Smooth muscle cell (in vitro differentiated cells): ENCODE data around the gene SSB. TPM values are rescaled to one million over a fixed set of nuclear protein-coding genes. Genes with fewer than 3 reads are reported as not detected.

ENCODE experiments used
- DNase-seq: peaks from one replicate; lab custom pipeline; 2025; ENCODE audit not compliant: unreplicated experiment; lab: John Stamatoyannopoulos, UW
- H2AFZ ChIP-seq: fragments of 200-600 bp; sonication (generic); 2 replicates; pipeline ENCODE4 v1.6.0; 2016; ENCODE audit warnings: antibody characterized with exemption, low read depth, mild to moderate bottlenecking
- H3F3A ChIP-seq: fragments of 200-600 bp; sonication (generic); 2 replicates; pipeline ENCODE4 v1.6.0; 2017; ENCODE audit warnings: antibody characterized with exemption, low read depth
- H3K27ac ChIP-seq: fragments of 200-600 bp; sonication (generic); 2 replicates; pipeline ENCODE4 v1.5.1; 2016; ENCODE audit warnings: low read depth, mild to moderate bottlenecking
- H3K27me3 ChIP-seq: fragments of 200-600 bp; sonication (generic); 2 replicates; pipeline ENCODE4 v1.6.1; 2016; ENCODE audit warnings: low read depth, mild to moderate bottlenecking
- H3K36me3 ChIP-seq: fragments of 200-600 bp; sonication (generic); 2 replicates; pipeline ENCODE4 v1.5.1; 2016; ENCODE audit warnings: low read depth
- H3K4me1 ChIP-seq: fragments of 200-600 bp; sonication (generic); 2 replicates; pipeline ENCODE4 v1.5.1; 2016; ENCODE audit warnings: low read depth
- H3K4me2 ChIP-seq: fragments of 200-600 bp; sonication (generic); 2 replicates; pipeline ENCODE4 v1.6.0; 2016; ENCODE audit warnings: mild to moderate bottlenecking
- H3K4me3 ChIP-seq: fragments of 200-600 bp; sonication (generic); 2 replicates; pipeline ENCODE4 v1.5.1; 2016; ENCODE audit warnings: mild to moderate bottlenecking
- H3K79me2 ChIP-seq: fragments of 200-600 bp; sonication (generic); 2 replicates; pipeline ENCODE4 v1.6.0; 2016; ENCODE audit warnings: low read depth, mild to moderate bottlenecking
- H3K9ac ChIP-seq: fragments of 200-600 bp; sonication (generic); 2 replicates; pipeline ENCODE4 v1.6.0; 2016; ENCODE audit warnings: low read depth
- H3K9me3 ChIP-seq: fragments of 200-600 bp; sonication (generic); replicated peaks from 2 replicates; pipeline ENCODE4 v1.5.1; 2016; ENCODE audit warnings: low read depth
- H4K20me1 ChIP-seq: fragments of 200-600 bp; sonication (generic); 2 replicates; pipeline ENCODE4 v1.6.0; 2016; ENCODE audit warnings: low read depth
- CTCF ChIP-seq: fragments of 200-600 bp; sonication (generic); IDR thresholded peaks from 2 replicates; pipeline ENCODE4 v1.5.1; 2017; ENCODE audit warnings: borderline replicate concordance, mild to moderate bottlenecking, antibody characterized with exemption; ENCODE audit not compliant: insufficient read depth, poor library complexity, severe bottlenecking
- WGBS: methylation state at CpG from one replicate; pipeline ENCODE4 v1.1.7; 2016; ENCODE audit warnings: low lambda C conversion rate; 5-methylcytosine and 5-hydroxymethylcytosine counted together
- polyA plus RNA-seq: library from polyadenylated mRNA; unstranded; fragments of >200 nt; fragmentation: Nextera tagmentation; extraction: Ambion mirVana; gene quantifications from 2 replicates; pipeline ENCODE4 v1.2.1, GENCODE V29; 2016
- total RNA-seq: library from RNA; depleted of rRNA; stranded (reverse); fragments of >200 nt; gene quantifications from 2 replicates; pipeline ENCODE4 v1.2.3, GENCODE V29; 2014

SSB gene
- total and polyA plus RNA-seq, 2 experiments from 2014 or later: 91.5 to 95.8 TPM

GRCh38 chr2:169834401-169834800, 35.7 kb downstream of the SSB start:
- Histone ChIP-seq H3K79me2 (peaks cover 93% of the 10 kb centered on the region), H3K9me3 (no peaks in the 10 kb centered on the region), H3K4me1 (no peaks in the 10 kb centered on the region), H2AFZ (no peak overlapping the region), H3K27ac (no peak overlapping the region), H3K4me2 (no peak overlapping the region), H3K27me3 (no peaks in the 10 kb centered on the region), H3K4me3 (no peak overlapping the region), H4K20me1 (peaks cover 86% of the 10 kb centered on the region), H3K36me3 (no peaks in the 10 kb centered on the region), H3K9ac (no peak overlapping the region), H3F3A (no peaks in the 10 kb centered on the region)
- WGBS: 93% methylated on average over 1 of the region's 1 CpG
- no peak for DNase-seq
- TF ChIP-seq CTCF: no peak

GRCh38 chr2:169838743-169839489, 40.2 kb downstream of the SSB start:
- no peak for TF ChIP-seq CTCF
- Histone ChIP-seq H3K27me3 (no peaks in the 10 kb centered on the region), H2AFZ (no peak overlapping the region), H3K4me2 (no peak overlapping the region), H3K27ac (peak overlapping the region; percentile 43), H3K4me1 (no peaks in the 10 kb centered on the region), H3K9ac (no peak overlapping the region), H3K4me3 (no peak overlapping the region), H4K20me1 (peaks cover 72% of the 10 kb centered on the region), H3F3A (no peaks in the 10 kb centered on the region), H3K79me2 (peaks cover 71% of the 10 kb centered on the region), H3K36me3 (no peaks in the 10 kb centered on the region), H3K9me3 (no peaks in the 10 kb centered on the region)
- no peak for DNase-seq
- 98% methylated on average over 2 of the region's 2 CpGs for WGBS

- WGBS: 56% methylated on average over 10 of the region's 10 CpGs
- H2AFZ ChIP-seq: no peak overlapping the region
These were observed 41.5 kb downstream of the SSB start for GRCh38 chr2:169839954-169840746.

More at GRCh38 chr2:169839954-169840746, 41.5 kb downstream of the SSB start:
- no peaks in the 10 kb centered on the region for H3K4me1 ChIP-seq
- no peaks in the 10 kb centered on the region for H3F3A ChIP-seq
- DNase-seq: no peak
- no peaks in the 10 kb centered on the region for H3K36me3 ChIP-seq
- no peaks in the 10 kb centered on the region for H3K9me3 ChIP-seq
- peaks cover 69% of the 10 kb centered on the region for H3K79me2 ChIP-seq
- peak overlapping the region; percentile 33 for H3K4me2 ChIP-seq
- no peak for TF ChIP-seq CTCF
- H4K20me1 ChIP-seq: peaks cover 71% of the 10 kb centered on the region
- H3K4me3 ChIP-seq: no peak overlapping the region
- H3K27ac ChIP-seq: peak overlapping the region; percentile 43
- no peaks in the 10 kb centered on the region for H3K27me3 ChIP-seq
- H3K9ac ChIP-seq: no peak overlapping the region
